K562 (cell line): ENCODE data around the gene MRPL48. TPM values are rescaled to one million over a fixed set of nuclear protein-coding genes. Genes with fewer than 3 reads are reported as not detected.

Source experiments
- CREB3 ChIP-seq: fragments of 450-650 bp; conservative IDR thresholded peaks from 2 replicates; pipeline ENCODE4 v1.6.1; 2016; ENCODE audit warnings: missing genetic modification characterization, low read depth, mild to moderate bottlenecking, missing compliant biosample characterization, moderate library complexity
- FOXK1 ChIP-seq: sonication (generic); formaldehyde crosslinking; IDR thresholded peaks from 2 replicates; pipeline ENCODE4 v1.8.0; 2022; ENCODE audit warnings: missing genetic modification reagents, mild to moderate bottlenecking, borderline replicate concordance
- FOXK2 ChIP-seq, 2 experiments: fragments of 450-650 bp; IDR thresholded peaks in 1 of 2; conservative IDR thresholded peaks in 1 of 2; 2 replicates each; pipeline ENCODE4 v1.6.1; 2016; ENCODE audit warnings: low read depth in 2 of 2, mild to moderate bottlenecking in 1 of 2
- FOXO4 ChIP-seq: fragments of 450-650 bp; formaldehyde crosslinking; IDR thresholded peaks from 2 replicates; pipeline ENCODE4 v1.4.0; 2020; ENCODE audit warnings: mild to moderate bottlenecking, moderate library complexity
- GABPB2 ChIP-seq: fragments of 250-450 bp; sonication (Bioruptor Pico); conservative IDR thresholded peaks from 2 replicates; pipeline ENCODE4 v1.5.1; 2021; ENCODE audit warnings: mild to moderate bottlenecking
- HDAC8 ChIP-seq: fragments of 450-650 bp; IDR thresholded peaks from 2 replicates; pipeline ENCODE4 v1.6.1; 2016; ENCODE audit warnings: mild to moderate bottlenecking, missing genetic modification characterization, moderate library complexity, missing compliant biosample characterization
- KLF6 ChIP-seq: fragments of 250-450 bp; sonication (Bioruptor Pico); IDR thresholded peaks from 2 replicates; pipeline ENCODE4 v1.4.0; 2020; ENCODE audit warnings: mild to moderate bottlenecking, moderate library complexity, borderline replicate concordance
- L3MBTL2 ChIP-seq: fragments of 450-650 bp; IDR thresholded peaks from 2 replicates; pipeline ENCODE4 v1.6.1; 2016; ENCODE audit warnings: mild to moderate bottlenecking, moderate library complexity
- MNT ChIP-seq, 2 experiments: fragments of 450-650 bp; conservative IDR thresholded peaks; 2 replicates each; pipeline ENCODE4 v1.6.1; 2017; ENCODE audit warnings: mild to moderate bottlenecking in 2 of 2, moderate library complexity in 2 of 2
- TEAD1 ChIP-seq, 2 experiments: fragments of 450-650 bp in 1 of 2; sonication (generic) in 1 of 2; formaldehyde crosslinking; IDR thresholded peaks; 2 replicates each; pipeline versions ENCODE4 v1.4.0 to v1.8.0; 2020 to 2022; ENCODE audit warnings: mild to moderate bottlenecking in 2 of 2, missing genetic modification reagents in 1 of 2
- U2AF2 ChIP-seq: fragments of 200-400 bp; formaldehyde crosslinking; optimal IDR thresholded peaks from 2 replicates; pipeline ENCODE3; 2017; ENCODE audit warnings: low read depth, mild to moderate bottlenecking, low read length
- USF2 ChIP-seq: sonication (generic); formaldehyde crosslinking; IDR thresholded peaks from 2 replicates; pipeline ENCODE4 v1.5.0; 2020; ENCODE audit warnings: missing genetic modification reagents
- ZBTB34 ChIP-seq: fragments of 250-450 bp; sonication (Bioruptor Pico); IDR thresholded peaks from 2 replicates; pipeline ENCODE4 v1.8.0; 2021; ENCODE audit warnings: mild to moderate bottlenecking, moderate library complexity
- ZNF324 ChIP-seq: fragments of 250-450 bp; sonication (Bioruptor Pico); IDR thresholded peaks from 2 replicates; pipeline ENCODE4 v1.4.0; 2020; ENCODE audit warnings: mild to moderate bottlenecking
- ZNF395 ChIP-seq: fragments of 200-800 bp; sonication (Bioruptor generic); IDR thresholded peaks from 2 replicates; pipeline ENCODE4 v1.6.1; 2017; ENCODE audit warnings: missing genetic modification characterization, missing compliant biosample characterization
- ZNF589 ChIP-seq: fragments of 200-800 bp; sonication (Bioruptor generic); IDR thresholded peaks from 2 replicates; pipeline ENCODE4 v1.6.1; 2016; ENCODE audit warnings: low read depth, missing genetic modification characterization, missing compliant biosample characterization
- ZNF668 ChIP-seq: fragments of 250-450 bp; sonication (Bioruptor Pico); IDR thresholded peaks from 2 replicates; pipeline ENCODE4 v1.8.0; 2022; ENCODE audit warnings: mild to moderate bottlenecking, inconsistent platforms
- ZNF766 ChIP-seq: fragments of 200-800 bp; sonication (Bioruptor generic); conservative IDR thresholded peaks from 2 replicates; pipeline ENCODE4 v1.6.1; 2016; ENCODE audit warnings: missing genetic modification characterization, missing compliant biosample characterization
- ZNF780A ChIP-seq: fragments of 250-450 bp; sonication (Bioruptor Pico); IDR thresholded peaks from 2 replicates; pipeline ENCODE4 v1.5.0; 2021; ENCODE audit warnings: mild to moderate bottlenecking
- polyA plus RNA-seq, 8 experiments: library from polyadenylated mRNA; depleted of rRNA in 4 of 8; stranded (reverse) in 5 of 8; unstranded in 3 of 8; fragments of >200 nt; fragmentation: Nextera tagmentation in 2 of 8; fragmentation: Illumina TruSeq in 1 of 8; extraction: Ambion mirVana in 2 of 8; extraction: Trizol in 1 of 8; gene quantifications; 2 replicates each; pipeline versions ENCODE4 v1.2.1 to v1.2.3, GENCODE V29; 2011 to 2014; ENCODE audit warnings: inconsistent platforms in 1 of 8, missing spikeins in 1 of 8
- total RNA-seq, 7 experiments: library from RNA; depleted of rRNA in 6 of 7; stranded (reverse); fragments of >200 nt in 6 of 7; fragmentation: Illumina TruSeq in 2 of 7; extraction: Trizol in 2 of 7; gene quantifications; 2 replicates each; pipeline versions ENCODE4 v1.2.1 to v1.2.3, GENCODE V29; 2011 to 2021; ENCODE audit warnings: low replicate concordance in 1 of 7

Gene MRPL48
- total and polyA plus RNA-seq, 9 of the 15 experiments (the other 6 are each of a cell fraction or from before 2014, with no cell fraction given), result 66.0 to 237 (median 104) TPM

- TF ChIP-seq TEAD1 (CRISPR knock-in tag; IDR thresholded peaks at IDR 0.05), result peak in 1 of 2 experiments; percentile 46; a peak in 1 of 4 replicates
- TF ChIP-seq ZNF324 (CRISPR knock-in tag), result peak; percentile 21; the same call in 1 of the 2 replicates
- peak; percentile 4; the same call in 1 of the 2 replicates for TF ChIP-seq ZNF395 (CRISPR knock-in tag)
- no peak for TF ChIP-seq ZNF780A (CRISPR knock-in tag)
- TF ChIP-seq U2AF2, result no peak
- TF ChIP-seq HDAC8 (tag), result 0 out of 2 replicates have a peak, but pooled peaks have one; percentile 29
- no peak for TF ChIP-seq FOXK2 (conservative IDR thresholded peaks at IDR 0.05 in 1 of 2, IDR thresholded peaks at IDR 0.05 in 1 of 2; ENCODE audit: low read depth in 2 of 2)
- TF ChIP-seq ZNF589, result 0 out of 2 replicates have a peak, but pooled peaks have one; percentile 20
- no peak for TF ChIP-seq FOXK1 (CRISPR knock-in tag)
- TF ChIP-seq ZBTB34 (CRISPR knock-in tag), result peak; percentile 37; the same call in 1 of the 2 replicates
- TF ChIP-seq MNT (conservative IDR thresholded peaks at IDR 0.05), result peak in 1 of 2 experiments; percentile 18; a peak in 1 of 4 replicates
- peak; percentile 62; the same call in 1 of the 2 replicates for TF ChIP-seq KLF6 (CRISPR knock-in tag)
- TF ChIP-seq L3MBTL2, result peak; percentile 20; the same call in 1 of the 2 replicates
- TF ChIP-seq CREB3 (tag), result no peak
- TF ChIP-seq ZNF668 (CRISPR knock-in tag), result peak; percentile 57; the same call in 1 of the 2 replicates
- TF ChIP-seq ZNF766 (CRISPR knock-in tag), result 0 out of 2 replicates have a peak, but pooled peaks have one; percentile 38
- no peak for TF ChIP-seq USF2 (CRISPR knock-in tag)
- TF ChIP-seq GABPB2 (CRISPR knock-in tag), result no peak
- TF ChIP-seq FOXO4, result no peak
Observed at GRCh38 chr11:73783483-73784020, 4.1 kb upstream of the MRPL48 start (continued).
